WI38 (cell line): Measurements from ENCODE around the gene AFF1.
"Not testable (repeated sequence)": the region's sequence is repeated elsewhere in the genome, so short reads cannot be mapped to it uniquely, and the experiment has no call there.

Experiments
- H3K4me3 ChIP-seq: 2 replicates; pipeline ENCODE4 v1.5.1; 2011; ENCODE audit warnings: low read depth, mild to moderate bottlenecking, control low read depth, low read length
- CTCF ChIP-seq: IDR thresholded peaks from 2 replicates; pipeline ENCODE4 v1.5.1; 2012; ENCODE audit warnings: low read depth, mild to moderate bottlenecking, control low read depth, low read length

The AFF1 gene

GRCh38 chr4:87035881-87036509, 101.2 kb downstream of the AFF1 start:
- no peak overlapping the region for H3K4me3 ChIP-seq
- TF ChIP-seq CTCF, result no peak

- no peak overlapping the region for H3K4me3 ChIP-seq
- TF ChIP-seq CTCF, result no peak
These were observed 101.9 kb downstream of the AFF1 start for GRCh38 chr4:87036713-87037112.

- H3K4me3 ChIP-seq, result not testable (repeated sequence)
These were observed 102.4 kb downstream of the AFF1 start for GRCh38 chr4:87037171-87037570.

GRCh38 chr4:87037671-87038334, 103.0 kb downstream of the AFF1 start:
- TF ChIP-seq CTCF, result no peak
- H3K4me3 ChIP-seq, result no peak overlapping the region

GRCh38 chr4:87038837-87039615, 104.2 kb downstream of the AFF1 start:
- no peak overlapping the region for H3K4me3 ChIP-seq
- TF ChIP-seq CTCF, result no peak

- H3K4me3 ChIP-seq, result no peak overlapping the region
- TF ChIP-seq CTCF, result no peak
These were observed 106.3 kb downstream of the AFF1 start for GRCh38 chr4:87041141-87041540.

- TF ChIP-seq CTCF, result no peak
- H3K4me3 ChIP-seq, result no peak overlapping the region
These were observed 107.4 kb downstream of the AFF1 start for GRCh38 chr4:87042221-87042620.
